HG03378 (cell line): Measurements from ENCODE around the gene CCDC24.

Experiments
- ATAC-seq: cut with Tn5 transposase; IDR thresholded peaks from one replicate; pipeline ENCODE4 v1.9.1; 2021; ENCODE audit warnings: mild to moderate bottlenecking, moderate library complexity; ENCODE audit not compliant: unreplicated experiment

The CCDC24 gene

DNA sequence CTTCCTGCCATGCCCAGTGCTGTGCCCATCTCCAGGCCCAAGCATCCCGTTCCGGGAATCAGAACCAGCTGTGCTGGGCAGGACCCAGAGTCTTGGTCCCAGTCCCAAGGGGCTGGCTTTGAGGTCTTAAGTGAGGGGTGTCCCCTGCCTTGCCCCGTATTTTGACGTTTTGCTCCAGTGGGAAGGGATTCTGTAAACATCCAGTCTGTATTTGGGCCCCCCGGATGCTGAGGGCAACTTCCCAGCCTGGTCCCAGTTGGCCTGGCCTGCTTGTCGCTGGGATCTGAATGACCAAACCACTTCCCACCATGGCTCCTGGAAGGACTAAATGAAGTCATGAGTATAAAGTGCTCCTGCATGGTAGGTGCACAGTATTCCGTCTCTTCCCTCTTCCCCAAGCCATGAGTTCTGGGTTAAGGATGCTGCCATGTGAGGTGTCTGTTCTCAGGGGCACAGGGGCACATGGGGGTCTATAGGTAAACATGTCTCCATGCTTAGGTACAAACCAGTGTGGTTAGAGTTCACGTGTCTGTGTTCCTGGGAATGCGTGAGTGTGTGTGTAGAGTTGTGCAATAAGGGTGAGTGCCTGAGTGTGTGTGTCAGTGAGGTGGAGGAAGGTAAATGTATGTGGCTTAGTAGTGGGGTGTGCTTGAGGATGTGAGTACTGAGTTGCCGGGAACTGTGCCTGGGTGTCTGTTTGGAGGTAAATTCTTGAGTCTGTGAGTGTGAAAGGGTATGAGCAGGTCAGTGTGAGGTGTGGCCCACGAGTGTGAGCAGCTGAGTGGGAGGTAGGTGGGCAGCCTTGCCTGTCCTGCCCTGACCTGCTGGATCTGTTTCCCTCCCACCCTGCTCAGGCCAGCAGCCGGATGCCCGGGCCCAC is 10.9 kb upstream of the CCDC24 start:
- no peak for ATAC-seq

DNA sequence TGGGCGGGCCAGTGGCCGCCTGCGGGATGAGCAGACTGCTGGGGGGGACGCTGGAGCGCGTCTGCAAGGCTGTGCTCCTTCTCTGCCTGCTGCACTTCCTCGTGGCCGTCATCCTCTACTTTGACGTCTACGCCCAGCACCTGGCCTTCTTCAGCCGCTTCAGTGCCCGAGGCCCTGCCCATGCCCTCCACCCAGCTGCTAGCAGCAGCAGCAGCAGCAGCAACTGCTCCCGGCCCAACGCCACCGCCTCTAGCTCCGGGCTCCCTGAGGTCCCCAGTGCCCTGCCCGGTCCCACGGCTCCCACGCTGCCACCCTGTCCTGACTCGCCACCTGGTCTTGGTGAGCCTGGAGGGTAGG is 10.3 kb upstream of the CCDC24 start:
- ATAC-seq, result no peak

DNA sequence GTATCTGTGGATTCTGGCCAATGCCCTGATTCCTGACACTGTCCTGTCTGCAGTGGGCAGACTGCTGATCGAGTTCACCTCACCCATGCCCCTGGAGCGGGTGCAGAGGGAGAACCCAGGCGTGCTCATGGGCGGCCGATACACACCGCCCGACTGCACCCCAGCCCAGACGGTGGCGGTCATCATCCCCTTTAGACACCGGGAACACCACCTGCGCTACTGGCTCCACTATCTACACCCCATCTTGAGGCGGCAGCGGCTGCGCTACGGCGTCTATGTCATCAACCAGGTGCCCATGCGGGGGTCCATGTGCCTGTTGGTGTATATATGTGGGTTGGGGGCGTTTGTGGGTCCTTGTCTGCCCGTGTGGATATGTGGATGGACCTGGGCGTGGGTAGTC is 9.8 kb upstream of the CCDC24 start:
- no peak for ATAC-seq

DNA sequence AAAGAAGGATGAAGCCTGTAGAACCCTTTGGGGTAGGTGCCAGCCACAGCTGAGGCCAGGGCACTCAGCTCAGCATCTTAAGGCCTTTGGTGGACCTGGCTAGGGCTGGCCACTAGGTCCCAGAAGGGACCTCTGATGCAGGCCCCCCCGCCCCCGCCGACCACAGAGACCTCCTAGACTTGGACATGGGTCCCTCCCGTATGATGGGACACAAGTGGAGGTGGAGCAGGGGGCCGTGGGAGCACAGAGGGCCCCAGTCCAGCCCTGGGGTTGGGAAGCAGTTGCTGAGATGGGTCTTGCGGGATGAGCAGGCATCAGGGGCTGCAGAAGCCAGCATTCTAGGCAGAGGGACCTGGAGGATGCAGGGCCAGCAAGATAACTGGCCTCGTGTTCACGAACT is 9.2 kb upstream of the CCDC24 start:
- no peak for ATAC-seq

DNA sequence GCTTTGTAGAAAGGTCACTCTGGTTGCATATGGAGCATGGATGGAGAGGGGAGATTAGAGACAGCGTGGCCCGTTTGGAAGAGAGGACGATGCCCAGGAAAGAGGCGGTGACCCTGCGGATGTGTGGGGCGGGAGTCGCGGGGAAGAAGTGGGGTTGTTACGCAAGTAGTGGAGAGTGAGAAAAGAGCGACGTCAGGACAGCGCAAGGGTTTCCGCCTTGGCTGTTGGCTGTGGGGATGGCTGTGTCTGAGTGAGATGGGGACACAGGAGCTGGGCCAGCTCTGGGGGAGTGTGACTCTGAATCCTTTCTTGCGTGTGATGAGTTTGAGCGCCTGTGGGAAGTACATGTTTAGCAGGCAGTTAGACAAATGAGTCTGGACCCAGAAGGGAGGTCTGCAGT is 8.6 kb upstream of the CCDC24 start:
- no peak for ATAC-seq

DNA sequence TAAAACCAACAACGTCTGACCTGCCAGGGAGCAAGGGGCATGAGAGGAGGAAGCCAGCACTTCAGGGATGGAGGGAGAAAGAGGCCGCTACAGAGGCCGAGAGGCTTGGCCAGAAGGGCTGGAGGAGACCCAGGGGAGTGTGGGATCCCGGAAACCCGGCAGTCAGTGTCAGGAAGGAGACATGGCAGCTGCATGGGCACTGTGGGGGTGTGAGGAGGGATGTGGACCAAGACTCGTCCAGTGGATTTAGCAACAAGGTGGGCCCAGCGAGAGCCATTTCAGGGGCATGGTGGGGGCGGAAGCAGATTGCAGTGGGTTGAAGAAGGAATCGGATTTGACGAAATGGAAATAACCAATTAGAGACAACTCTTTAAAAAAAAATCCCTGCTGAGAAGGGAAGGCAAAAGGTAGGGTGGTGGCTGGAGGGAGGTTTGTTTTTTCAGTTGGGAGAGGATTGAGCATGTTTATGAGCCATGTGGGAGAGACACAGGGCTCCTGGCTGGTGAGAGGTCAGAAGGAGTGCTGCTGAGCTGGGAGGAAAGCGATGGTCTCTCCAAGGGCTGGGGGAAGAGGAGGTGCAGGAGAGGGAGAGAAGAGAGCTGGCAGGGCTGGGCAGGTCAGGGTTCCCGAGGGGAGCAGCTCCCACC is 8.0 kb upstream of the CCDC24 start:
- ATAC-seq, result no peak

DNA sequence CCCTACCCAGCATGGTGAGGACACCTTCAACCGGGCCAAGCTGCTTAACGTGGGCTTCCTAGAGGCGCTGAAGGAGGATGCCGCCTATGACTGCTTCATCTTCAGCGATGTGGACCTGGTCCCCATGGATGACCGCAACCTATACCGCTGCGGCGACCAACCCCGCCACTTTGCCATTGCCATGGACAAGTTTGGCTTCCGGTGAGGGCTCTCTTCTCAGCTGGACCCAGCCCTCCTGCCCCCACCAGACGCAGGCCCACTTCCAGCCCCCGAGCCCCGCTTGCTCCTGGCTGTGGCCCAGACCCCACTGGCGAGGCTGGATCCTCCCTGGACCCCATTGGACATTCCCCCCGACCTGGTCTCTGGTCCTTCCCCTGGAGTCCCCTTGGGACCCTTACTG is 6.5 kb upstream of the CCDC24 start:
- no peak for ATAC-seq

DNA sequence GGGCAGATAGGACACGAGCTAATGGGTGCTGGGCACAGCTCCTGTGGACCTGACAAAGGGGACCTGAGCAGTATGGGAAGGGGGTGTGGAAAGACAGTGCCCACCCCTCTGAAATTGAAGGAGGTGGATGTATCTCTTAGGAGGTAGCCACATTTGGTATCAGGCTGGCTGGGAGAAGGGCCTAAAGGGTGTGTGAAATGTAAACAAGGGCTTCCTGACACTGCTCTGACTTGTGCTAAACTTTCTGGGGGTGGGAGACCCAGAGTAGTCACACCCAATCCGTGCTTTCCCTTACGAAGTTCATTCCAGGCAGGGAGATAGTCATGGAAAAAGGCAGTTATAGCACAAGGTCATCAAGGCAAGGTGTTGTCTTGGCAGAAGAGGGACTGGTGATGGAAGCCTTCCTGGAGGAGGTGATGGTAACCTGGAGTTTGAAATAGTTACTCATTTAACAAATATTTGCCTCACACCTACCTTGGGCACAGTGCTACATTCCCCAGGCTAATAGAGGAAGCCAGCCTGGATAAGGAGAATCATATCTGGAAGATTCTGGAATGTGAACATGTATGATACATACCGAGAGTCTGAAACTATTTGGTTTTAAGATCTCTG is 5.3 kb upstream of the CCDC24 start:
- no peak for ATAC-seq

DNA sequence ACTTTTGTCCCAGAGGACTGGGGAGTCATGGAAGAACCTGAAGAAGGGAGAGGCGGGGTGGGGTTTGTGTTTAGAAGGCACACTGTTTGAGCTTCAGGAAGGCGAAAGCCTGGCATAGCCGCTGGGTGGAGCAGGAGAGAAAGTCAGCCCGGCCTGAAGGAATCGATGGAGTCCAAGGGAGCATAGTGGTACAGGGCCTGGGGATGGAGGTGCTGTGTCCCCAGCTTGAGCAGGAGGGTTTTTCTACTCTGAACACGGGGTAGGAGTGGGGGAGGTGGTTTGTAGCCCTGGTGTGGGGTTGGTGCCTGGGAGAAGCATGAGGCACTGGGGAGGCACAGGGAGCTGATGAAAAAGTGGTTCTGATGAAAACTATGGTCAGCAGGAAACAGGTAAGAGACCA is 4.7 kb upstream of the CCDC24 start:
- ATAC-seq, result no peak

DNA sequence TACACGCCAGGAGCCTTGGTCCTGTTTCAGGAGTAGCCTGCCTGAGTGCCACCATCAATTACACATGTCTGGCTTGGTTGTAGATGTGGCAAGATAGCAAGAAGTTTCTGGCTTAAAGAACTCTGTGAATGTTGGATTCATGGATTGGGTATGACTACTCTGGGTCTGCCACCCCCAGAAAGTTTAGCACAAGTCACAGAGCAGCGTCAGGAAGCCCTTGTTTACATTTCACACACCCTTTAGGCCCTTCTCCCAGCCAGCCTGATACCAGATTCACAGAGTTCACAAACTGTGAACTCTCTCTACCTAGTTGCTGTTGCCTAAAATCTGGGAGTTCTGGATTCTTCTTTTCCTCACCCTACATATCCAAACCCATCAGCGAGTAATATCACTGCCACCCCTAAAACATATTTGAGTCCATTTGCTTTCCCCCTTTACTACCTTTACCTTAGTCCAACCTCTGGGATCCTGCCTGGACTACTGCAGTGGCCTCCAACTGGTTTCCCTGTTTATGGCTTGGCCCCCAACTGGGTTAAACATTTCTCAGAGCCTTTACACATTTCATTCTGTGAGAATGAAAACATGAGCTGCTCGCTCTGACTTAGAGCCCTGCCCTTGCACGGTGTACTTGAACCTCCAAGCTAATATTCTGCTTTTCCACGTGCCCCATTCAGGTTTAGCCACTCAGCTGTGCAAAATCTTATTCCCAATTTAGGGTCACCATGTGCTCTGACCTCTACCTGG is 4.1 kb upstream of the CCDC24 start:
- ATAC-seq, result no peak

DNA sequence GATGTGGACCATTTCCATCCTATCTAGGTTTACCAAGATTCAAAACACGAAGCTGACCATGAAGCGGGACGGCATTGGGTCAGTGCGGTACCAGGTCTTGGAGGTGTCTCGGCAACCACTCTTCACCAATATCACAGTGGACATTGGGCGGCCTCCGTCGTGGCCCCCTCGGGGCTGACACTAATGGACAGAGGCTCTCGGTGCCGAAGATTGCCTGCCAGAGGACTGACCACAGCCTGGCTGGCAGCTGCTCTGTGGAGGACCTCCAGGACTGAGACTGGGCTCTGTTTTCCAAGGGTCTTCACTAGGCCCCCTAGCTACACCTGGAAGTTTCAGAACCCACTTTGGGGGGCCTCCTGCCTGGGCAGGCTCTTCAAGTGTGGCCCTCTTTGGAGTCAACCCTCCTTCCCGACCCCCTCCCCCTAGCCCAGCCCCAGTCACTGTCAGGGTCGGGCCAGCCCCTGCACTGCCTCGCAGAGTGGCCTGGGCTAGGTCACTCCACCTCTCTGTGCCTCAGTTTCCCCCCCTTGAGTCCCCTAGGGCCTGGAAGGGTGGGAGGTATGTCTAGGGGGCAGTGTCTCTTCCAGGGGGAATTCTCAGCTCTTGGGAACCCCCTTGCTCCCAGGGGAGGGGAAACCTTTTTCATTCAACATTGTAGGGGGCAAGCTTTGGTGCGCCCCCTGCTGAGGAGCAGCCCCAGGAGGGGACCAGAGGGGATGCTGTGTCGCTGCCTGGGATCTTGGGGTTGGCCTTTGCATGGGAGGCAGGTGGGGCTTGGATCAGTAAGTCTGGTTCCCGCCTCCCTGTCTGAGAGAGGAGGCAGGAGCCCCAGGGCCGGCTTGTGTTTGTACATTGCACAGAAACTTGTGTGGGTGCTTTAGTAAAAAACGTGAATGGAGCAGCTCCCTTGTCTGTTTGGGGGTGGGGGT is 864 bp upstream of the CCDC24 start:
- ATAC-seq, result no peak

DNA sequence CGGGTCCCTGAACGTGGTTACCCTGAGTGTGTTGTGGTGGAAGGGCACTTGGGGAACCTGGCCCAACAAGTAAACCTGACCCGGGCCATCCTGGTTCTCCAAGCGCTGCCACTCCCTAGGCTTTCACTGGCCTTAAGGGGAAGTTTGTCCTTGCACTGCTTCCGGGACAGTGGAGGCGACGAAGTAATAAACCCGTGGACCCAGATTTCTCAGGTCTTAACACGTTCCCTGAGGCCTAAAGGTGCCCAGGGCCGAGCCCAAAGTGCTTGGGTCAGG is 261 bp upstream of the CCDC24 start:
- ATAC-seq, result peak; percentile 12

DNA sequence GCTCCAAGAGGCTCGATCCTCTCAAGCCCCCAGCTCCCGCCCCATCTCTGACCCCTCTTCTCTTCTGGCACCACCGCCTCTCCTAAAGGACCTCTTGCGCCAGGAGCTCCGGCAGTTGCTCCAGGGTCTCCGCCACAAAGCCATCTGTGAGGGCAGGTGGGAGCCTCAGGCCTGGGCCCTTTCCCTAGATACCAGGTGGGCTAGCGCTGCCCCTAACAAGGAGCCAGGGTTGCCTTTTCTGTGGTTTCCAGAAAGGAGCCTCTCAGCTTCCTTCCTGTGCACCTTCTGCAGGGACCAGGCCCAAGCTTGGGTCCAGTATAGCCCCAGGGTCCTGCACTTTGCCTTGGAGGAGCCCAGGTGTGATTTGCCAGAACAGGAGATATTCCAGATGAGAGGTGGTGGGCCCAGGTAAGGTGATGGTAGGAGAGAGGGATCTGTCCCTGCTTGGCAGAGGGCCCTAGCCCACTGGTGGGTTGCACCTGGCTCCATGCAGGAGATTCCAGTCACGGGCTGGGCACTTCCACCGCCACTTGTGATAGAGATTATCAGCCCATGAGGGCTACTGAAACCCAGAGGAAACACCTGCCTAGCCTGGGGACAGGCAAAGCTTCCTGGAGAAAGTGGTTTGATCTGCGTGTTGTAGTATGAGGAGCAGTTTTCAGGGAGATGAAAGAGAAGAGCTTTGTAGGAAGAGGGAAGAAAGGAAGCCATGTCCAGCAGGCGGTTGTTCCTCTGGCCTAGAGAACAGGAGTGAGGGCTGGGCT is 1.0 kb downstream of the CCDC24 start:
- ATAC-seq, result no peak

DNA sequence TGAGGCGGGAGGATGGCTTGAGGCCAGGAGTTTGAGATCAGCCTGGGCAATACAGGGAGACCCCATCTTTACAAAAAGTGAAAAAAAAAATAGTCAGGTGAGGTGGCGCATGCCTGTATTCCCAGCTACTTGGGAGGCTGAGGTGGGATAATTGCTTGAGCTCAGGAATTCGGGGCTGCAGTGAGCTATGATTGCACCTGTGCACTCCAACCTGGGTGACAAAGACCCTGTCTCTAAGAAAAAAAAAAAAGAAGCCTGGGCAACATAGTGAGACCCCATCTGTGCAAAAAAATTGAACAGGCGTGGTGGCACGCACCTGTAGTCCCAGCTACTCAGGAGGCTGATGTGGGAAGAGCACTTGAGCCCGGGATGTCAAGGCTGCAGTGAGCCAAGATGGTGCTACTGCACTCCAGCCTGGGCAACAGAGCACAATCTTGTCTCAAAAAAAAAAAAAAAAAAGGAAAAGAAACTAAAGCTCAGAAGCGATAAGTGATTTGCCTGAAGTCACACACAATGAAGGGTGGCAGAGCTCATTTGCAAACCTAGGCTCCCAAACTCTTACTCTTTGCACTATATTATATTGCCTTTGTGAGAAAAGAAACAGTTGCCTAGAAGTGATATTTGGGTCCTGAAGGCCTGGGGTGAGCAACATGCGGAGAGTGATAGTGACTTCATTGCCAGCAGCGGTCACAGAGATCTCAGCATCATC is 2.0 kb downstream of the CCDC24 start:
- ATAC-seq, result no peak

DNA sequence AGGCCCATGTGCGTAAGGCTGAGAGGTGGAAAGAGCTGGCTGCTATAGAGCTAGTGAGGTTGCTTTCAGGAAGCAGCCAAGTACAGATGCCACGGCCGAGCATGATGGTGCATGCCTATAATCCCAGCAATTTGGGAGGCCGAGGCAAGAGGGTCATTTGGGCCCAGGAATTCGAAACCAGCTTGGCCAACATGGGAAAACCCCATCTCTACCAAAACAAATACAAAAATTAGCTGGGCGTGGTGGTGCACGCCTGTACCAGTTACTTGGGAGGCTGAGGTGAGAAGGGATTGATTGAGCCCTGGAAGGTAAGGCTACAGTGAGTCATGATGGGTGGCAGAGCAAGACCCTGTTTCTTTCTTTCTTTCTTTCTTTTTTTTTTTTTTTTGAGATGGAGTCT is 2.7 kb downstream of the CCDC24 start:
- no peak for ATAC-seq

DNA sequence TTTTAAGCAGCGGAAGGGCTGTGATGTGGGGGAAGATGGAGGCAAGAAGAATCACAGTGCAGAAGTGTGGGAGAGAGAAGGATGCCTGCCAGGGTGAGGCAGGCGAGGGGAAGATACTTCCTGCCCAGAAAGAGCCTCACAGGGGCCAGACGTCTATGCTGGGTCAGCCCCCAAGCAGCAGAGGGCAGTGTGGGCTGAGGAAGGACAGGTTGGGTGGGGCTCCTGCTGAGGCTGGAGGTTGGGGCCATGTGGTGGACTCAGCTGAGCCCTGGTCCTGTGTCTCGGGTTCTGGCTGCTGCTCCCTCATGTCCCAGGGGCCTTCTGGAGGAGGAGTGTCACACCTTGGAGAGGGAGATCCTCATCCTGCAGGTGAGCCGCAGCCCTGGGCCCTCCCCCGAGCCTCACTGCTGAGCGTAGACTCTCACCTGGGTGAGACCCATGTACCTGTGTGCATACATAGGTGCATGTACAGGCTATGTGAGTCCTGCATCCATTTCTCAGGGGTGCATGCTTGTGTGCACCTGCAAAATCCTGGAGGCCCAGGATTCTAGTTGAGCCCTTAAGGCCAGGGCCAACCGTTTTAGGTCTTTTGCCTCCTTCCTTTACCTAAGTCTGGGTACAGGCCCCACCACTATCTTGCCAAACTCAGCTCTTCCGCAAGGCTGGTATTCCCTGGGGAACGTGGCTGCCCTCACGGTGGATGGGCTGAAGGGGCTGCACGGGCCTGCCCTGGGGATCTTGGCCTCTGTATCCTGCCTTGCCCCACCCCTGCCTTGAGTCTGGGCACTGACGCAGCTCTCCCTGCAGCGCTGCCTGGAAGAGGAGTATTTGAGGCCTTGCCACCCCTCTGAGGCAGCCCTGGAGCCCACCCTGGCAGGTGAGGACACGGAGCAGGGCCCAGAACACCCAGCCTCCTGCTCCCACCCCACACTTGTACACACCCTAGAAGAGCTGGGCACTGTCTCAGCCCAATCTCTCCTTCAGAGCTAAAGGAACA is 3.7 kb downstream of the CCDC24 start:
- ATAC-seq, result no peak

DNA sequence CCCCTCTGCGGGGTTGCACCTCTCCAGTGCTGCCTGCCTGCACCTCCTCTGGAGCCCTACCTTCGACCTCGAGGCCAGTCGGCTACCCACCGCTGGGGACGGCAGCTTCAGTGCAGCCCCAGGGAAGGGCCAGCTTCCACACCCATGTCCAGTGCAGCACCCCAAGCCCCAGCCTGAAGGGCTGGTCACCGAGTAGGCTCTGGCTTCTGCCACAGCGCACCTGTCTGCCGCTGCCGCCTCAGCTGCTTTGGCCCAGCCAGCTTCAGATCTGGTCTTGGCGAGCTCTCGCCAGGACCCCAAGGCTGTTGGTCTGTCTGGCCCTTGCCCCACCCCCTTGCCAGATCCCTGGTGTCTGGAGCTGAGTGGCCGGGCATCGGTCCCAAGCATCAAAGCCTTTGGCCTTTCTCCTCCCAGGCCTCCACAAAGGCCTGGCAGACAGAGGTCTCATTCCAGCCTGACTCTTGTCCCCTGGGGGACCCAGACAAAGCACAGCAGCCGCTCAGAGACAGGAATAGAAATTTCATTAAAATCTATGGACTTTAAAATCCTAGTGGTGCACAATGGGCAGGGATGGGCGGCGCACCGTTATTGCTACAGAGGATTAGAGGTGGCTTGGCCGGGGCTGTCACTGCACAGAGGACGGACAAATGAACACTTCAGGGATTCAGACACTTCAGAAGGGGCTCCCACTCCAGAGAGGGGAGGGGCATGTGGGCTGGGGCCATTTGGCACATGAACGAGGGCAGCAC is 4.8 kb downstream of the CCDC24 start:
- no peak for ATAC-seq
